Astrocyte of the spinal cord (primary cell): Measurements from ENCODE around the gene ANXA2.
"Not testable (repeated sequence)": the region's sequence is repeated elsewhere in the genome, so short reads cannot be mapped to it uniquely, and the experiment has no call there.

Source experiments
- DNase-seq: peaks from one replicate; pipeline ENCODE4 v3.0.0; 2011; ENCODE audit warnings: low read depth, low spot score
- H3K4me3 ChIP-seq: 2 replicates; pipeline ENCODE4 v1.5.1; 2011; ENCODE audit warnings: low read depth, mild to moderate bottlenecking, low read length, moderate library complexity
- in situ Hi-C: cut with HindIII; loops from 2 replicates; pipeline ENCODE4 v1.10.0; 2017; ENCODE audit warnings: low sequenced_read_pairs
- TF ChIP-seq, protein P1 (sequence below): IDR thresholded peaks from 2 replicates; pipeline ENCODE4 v1.5.1; 2012; ENCODE audit warnings: low read depth, mild to moderate bottlenecking, low read length, inconsistent platforms

The ANXA2 gene

GRCh38 chr15:60363903-60364611 is 33.7 kb downstream of the ANXA2 start:
- TF ChIP-seq, protein P1, sequence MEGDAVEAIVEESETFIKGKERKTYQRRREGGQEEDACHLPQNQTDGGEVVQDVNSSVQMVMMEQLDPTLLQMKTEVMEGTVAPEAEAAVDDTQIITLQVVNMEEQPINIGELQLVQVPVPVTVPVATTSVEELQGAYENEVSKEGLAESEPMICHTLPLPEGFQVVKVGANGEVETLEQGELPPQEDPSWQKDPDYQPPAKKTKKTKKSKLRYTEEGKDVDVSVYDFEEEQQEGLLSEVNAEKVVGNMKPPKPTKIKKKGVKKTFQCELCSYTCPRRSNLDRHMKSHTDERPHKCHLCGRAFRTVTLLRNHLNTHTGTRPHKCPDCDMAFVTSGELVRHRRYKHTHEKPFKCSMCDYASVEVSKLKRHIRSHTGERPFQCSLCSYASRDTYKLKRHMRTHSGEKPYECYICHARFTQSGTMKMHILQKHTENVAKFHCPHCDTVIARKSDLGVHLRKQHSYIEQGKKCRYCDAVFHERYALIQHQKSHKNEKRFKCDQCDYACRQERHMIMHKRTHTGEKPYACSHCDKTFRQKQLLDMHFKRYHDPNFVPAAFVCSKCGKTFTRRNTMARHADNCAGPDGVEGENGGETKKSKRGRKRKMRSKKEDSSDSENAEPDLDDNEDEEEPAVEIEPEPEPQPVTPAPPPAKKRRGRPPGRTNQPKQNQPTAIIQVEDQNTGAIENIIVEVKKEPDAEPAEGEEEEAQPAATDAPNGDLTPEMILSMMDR: no peak
- H3K4me3 ChIP-seq: no peak overlapping the region
- DNase-seq: peak; percentile 27
- in situ Hi-C loops: no loop called here

DNA sequence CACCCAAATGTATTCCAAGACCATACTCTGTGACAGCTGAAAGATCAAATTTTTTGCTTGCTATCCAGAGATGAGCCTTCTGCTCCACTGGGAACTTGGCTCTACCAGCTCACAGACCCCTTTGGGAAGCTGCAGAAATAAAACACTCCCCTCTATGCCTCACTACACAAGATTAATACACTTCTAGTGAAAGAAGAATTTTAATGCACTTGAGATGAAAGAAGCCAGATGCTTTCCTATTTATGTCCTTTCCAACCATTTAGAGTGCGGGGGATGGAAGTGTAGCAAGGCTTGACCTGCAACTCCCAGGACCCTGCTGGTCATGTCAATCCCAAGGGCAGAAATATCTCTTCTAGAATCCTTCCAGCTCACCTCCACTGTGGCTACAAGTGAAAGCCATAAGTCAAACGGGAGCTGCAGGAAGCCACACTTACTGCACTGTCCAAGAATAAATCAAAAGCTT is 34.7 kb downstream of the ANXA2 start:
- TF ChIP-seq, protein P1: no peak
- no peak overlapping the region for H3K4me3 ChIP-seq
- DNase-seq: peak; percentile 36
- in situ Hi-C loops: no loop called here

- peak; percentile 69 for DNase-seq
- H3K4me3 ChIP-seq: no peak overlapping the region
- TF ChIP-seq, protein P1: no peak
- in situ Hi-C loops: no loop called here
These were observed 35.3 kb downstream of the ANXA2 start for GRCh38 chr15:60362321-60363086.

DNA sequence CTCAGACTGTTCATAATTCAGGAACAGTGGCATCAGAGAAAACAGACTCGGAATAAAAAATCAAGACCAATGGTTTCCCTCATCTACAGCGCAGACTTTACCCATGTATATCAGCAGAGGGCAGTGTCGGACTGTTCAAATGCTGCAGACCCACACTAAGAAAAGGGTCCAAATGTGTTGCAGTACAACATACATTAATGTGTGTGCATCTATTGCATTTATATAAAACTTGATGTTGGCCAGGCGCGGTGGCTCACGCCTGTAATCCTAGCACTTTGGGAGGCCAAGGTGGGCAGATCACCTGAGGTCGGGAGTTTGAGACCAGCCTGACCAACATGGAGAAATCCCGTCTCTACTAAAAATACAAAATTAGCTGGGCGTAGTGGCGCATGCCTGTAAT is 38.0 kb downstream of the ANXA2 start:
- H3K4me3 ChIP-seq, in situ Hi-C loops: not testable (repeated sequence)
- TF ChIP-seq, protein P1: peak; percentile 61
- DNase-seq: peak; percentile 63

DNA sequence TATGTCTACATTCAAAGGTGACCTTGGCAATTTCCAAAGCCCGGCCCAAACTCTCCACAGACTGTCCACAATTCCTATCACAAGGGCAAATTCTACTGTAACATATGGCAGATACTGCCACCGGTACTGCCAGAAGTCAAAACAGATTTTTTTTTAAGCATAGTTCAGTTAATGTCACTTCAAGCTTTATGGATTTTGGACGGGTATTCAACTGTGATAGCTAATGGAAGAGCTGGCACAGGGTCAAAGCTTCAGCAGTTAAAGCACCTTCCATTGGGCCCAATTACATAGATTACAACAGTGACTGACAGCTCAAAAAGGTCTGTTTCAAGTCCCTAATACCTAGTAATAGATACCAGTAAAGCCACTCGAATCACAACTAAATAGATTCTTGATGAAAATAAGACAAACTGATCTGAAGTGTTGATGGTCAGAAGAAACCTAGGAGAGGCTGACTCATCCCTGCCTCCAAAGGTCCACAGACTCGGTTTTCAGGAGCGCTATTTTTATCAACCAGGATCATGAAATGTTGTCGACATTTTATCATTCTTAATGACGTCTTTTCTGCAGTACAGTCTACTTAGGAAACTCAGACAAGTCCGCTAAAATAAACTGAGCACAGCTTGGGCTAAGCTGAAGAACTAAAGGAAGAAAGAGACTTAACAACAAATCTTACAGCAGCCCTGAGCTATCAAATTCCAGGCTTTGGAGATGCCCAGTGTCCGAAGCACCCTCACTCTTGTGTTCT is 38.7 kb downstream of the ANXA2 start:
- in situ Hi-C loops: no loop called here
- H3K4me3 ChIP-seq: no peak overlapping the region
- TF ChIP-seq, protein P1: no peak
- DNase-seq: peak; percentile 88

GRCh38 chr15:60356832-60357231 is 41.0 kb downstream of the ANXA2 start:
- in situ Hi-C loops: no loop called here
- TF ChIP-seq, protein P1: no peak
- DNase-seq: no peak
- H3K4me3 ChIP-seq: no peak overlapping the region
